GM23338 (cell line): ENCODE measurements around the gene RPS25. TPM values are rescaled to one million over a fixed set of nuclear protein-coding genes. Genes with fewer than 3 reads are reported as not detected.

Experiments
- ATAC-seq: fragments of 200-7000 bp; cut with Tn5 transposase; 3 replicates; pipeline ENCODE4 v1.9.1; 2020
- DNase-seq: peaks from one replicate; pipeline ENCODE4 v3.0.0-alpha.2; 2015; ENCODE audit warnings: low spot score
- H2AFZ ChIP-seq: fragments of 200-600 bp; sonication (generic); 2 replicates; pipeline ENCODE4 v1.8.0; 2016; ENCODE audit warnings: antibody characterized with exemption, mild to moderate bottlenecking, moderate library complexity
- H3F3A ChIP-seq: fragments of 200-600 bp; sonication (generic); replicated peaks from 2 replicates; pipeline ENCODE4 v1.8.0; 2017; ENCODE audit warnings: antibody characterized with exemption, mixed run types, low read depth
- H3K27ac ChIP-seq: fragments of 200-600 bp; sonication (generic); 2 replicates; pipeline ENCODE4 v1.6.1; 2016; ENCODE audit warnings: low read depth
- H3K27me3 ChIP-seq: fragments of 200-600 bp; sonication (generic); 2 replicates; pipeline ENCODE4 v1.8.0; 2016; ENCODE audit warnings: mild to moderate bottlenecking, mixed run types, moderate library complexity; ENCODE audit not compliant: insufficient read depth
- H3K36me3 ChIP-seq: fragments of 200-600 bp; sonication (generic); 2 replicates; pipeline ENCODE4 v1.8.0; 2016; ENCODE audit warnings: mild to moderate bottlenecking; ENCODE audit not compliant: insufficient read depth
- H3K4me1 ChIP-seq: fragments of 200-600 bp; sonication (generic); 2 replicates; pipeline ENCODE4 v1.8.0; 2016; ENCODE audit warnings: mild to moderate bottlenecking, moderate library complexity; ENCODE audit not compliant: insufficient read depth
- H3K4me2 ChIP-seq: fragments of 200-600 bp; sonication (generic); 2 replicates; pipeline ENCODE4 v1.7.1; 2017; ENCODE audit warnings: mixed run types
- H3K4me3 ChIP-seq: fragments of 200-600 bp; sonication (generic); 2 replicates; pipeline ENCODE4 v1.6.1; 2016; ENCODE audit warnings: mixed run types
- H3K79me2 ChIP-seq: fragments of 200-600 bp; sonication (generic); replicated peaks from 2 replicates; pipeline ENCODE4 v1.8.0; 2017; ENCODE audit warnings: mild to moderate bottlenecking; ENCODE audit not compliant: insufficient read depth
- H3K9me2 ChIP-seq: fragments of 200-600 bp; sonication (generic); 2 replicates; pipeline ENCODE4 v1.8.0; 2017; ENCODE audit not compliant: insufficient read depth
- H4K20me1 ChIP-seq: fragments of 200-600 bp; sonication (generic); replicated peaks from 2 replicates; pipeline ENCODE4 v1.8.0; 2017; ENCODE audit warnings: mild to moderate bottlenecking; ENCODE audit not compliant: insufficient read depth
- H3K27ac Mint-ChIP-seq: 2 replicates; pipeline ENCODE4 v1.8.0; 2020; ENCODE audit warnings: inconsistent platforms, mild to moderate bottlenecking, moderate library complexity, mixed read lengths
- H3K27me3 Mint-ChIP-seq: 3 replicates; pipeline ENCODE4 v1.8.0; 2022; ENCODE audit warnings: low read depth, mild to moderate bottlenecking, moderate library complexity, mixed read lengths, inconsistent platforms; ENCODE audit not compliant: insufficient read depth, poor library complexity
- H3K36me3 Mint-ChIP-seq: 3 replicates; pipeline ENCODE4 v1.8.0; 2021; ENCODE audit warnings: low read depth, mild to moderate bottlenecking, inconsistent platforms, moderate library complexity, mixed read lengths
- H3K4me1 Mint-ChIP-seq: 3 replicates; pipeline ENCODE4 v1.8.0; 2020; ENCODE audit warnings: mild to moderate bottlenecking, inconsistent platforms, mixed read lengths
- H3K4me3 Mint-ChIP-seq: 3 replicates; pipeline ENCODE4 v1.8.0; 2021; ENCODE audit warnings: moderate library complexity, mild to moderate bottlenecking, inconsistent platforms, mixed read lengths
- H3K9me3 Mint-ChIP-seq: 3 replicates; pipeline ENCODE4 v1.8.0; 2020; ENCODE audit warnings: moderate library complexity, mild to moderate bottlenecking, inconsistent platforms, mixed read lengths
- CREB1 ChIP-seq: fragments of 250-450 bp; sonication (Bioruptor Pico); IDR thresholded peaks from 2 replicates; pipeline ENCODE4 v1.5.0; 2020; ENCODE audit warnings: low read depth, mild to moderate bottlenecking, moderate library complexity
- CTCF ChIP-seq, 2 experiments: fragments of 200-600 bp in 1 of 2; sonication (generic) in 1 of 2; conservative IDR thresholded peaks; 2 replicates each; pipeline versions ENCODE4 v1.5.1 to v1.6.1; 2016 to 2017; ENCODE audit warnings: antibody characterized with exemption in 2 of 2, low read depth in 2 of 2, mild to moderate bottlenecking in 2 of 2, moderate library complexity in 1 of 2
- EZH2phosphoT487 ChIP-seq: fragments of 200-600 bp; sonication (generic); IDR thresholded peaks from one replicate; pipeline ENCODE4 v1.8.1; 2018; ENCODE audit warnings: antibody characterized with exemption; ENCODE audit not compliant: unreplicated experiment
- JUNB ChIP-seq: IDR thresholded peaks from one replicate; pipeline ENCODE4 v1.6.1; 2016; ENCODE audit warnings: antibody characterized with exemption; ENCODE audit not compliant: unreplicated experiment
- NANOG ChIP-seq: IDR thresholded peaks from 2 replicates; pipeline ENCODE4 v1.6.1; 2016; ENCODE audit warnings: antibody characterized with exemption, borderline replicate concordance
- POLR2AphosphoS5 ChIP-seq: IDR thresholded peaks from 2 replicates; pipeline ENCODE4 v1.6.1; 2016; ENCODE audit warnings: antibody characterized with exemption, low read depth
- STAT1 ChIP-seq: IDR thresholded peaks from one replicate; pipeline ENCODE4 v1.6.1; 2016; ENCODE audit warnings: antibody characterized with exemption; ENCODE audit not compliant: unreplicated experiment
- ZNF114 ChIP-seq: fragments of 250-450 bp; sonication (Bioruptor Pico); IDR thresholded peaks from 2 replicates; pipeline ENCODE4 v1.5.0; 2020; ENCODE audit warnings: mild to moderate bottlenecking, moderate library complexity
- ZNF331 ChIP-seq: fragments of 250-450 bp; sonication (Bioruptor Pico); IDR thresholded peaks from 2 replicates; pipeline ENCODE4 v1.5.0; 2020; ENCODE audit warnings: low read depth, mild to moderate bottlenecking, moderate library complexity
- ZNF462 ChIP-seq: fragments of 250-450 bp; sonication (Bioruptor Pico); IDR thresholded peaks from 2 replicates; pipeline ENCODE4 v1.5.0; 2020; ENCODE audit warnings: mild to moderate bottlenecking, moderate library complexity
- polyA plus RNA-seq: library from polyadenylated mRNA; unstranded; fragments of >200 nt; fragmentation: Nextera tagmentation; extraction: Ambion mirVana; gene quantifications from 2 replicates; pipeline ENCODE4 v1.2.1, GENCODE V29; 2016
- total RNA-seq: library from RNA; depleted of rRNA; stranded (reverse); fragments of >200 nt; shearing (Covaris generic); gene quantifications from 2 replicates; pipeline ENCODE4 v1.2.3, GENCODE V29; 2014

RPS25 gene
- total and polyA plus RNA-seq, 2 experiments from 2014 or later, result 1,965 to 3,622 TPM

- no peak for TF ChIP-seq ZNF462 (CRISPR knock-in tag)
- no peak for TF ChIP-seq CTCF (conservative IDR thresholded peaks at IDR 0.05; ENCODE audit: low read depth in 2 of 2)
- TF ChIP-seq ZNF114 (CRISPR knock-in tag), result no peak
- TF ChIP-seq ZNF331 (CRISPR knock-in tag), result no peak
- no peak for TF ChIP-seq NANOG
- no peak for TF ChIP-seq EZH2phosphoT487
- TF ChIP-seq STAT1, result no peak
Measured at GRCh38 chr11:119054418-119054817, 36.3 kb upstream of the RPS25 start (continued).

- H3K4me3 ChIP-seq, result no peak overlapping the region
- DNase-seq (no peak), ATAC-seq (no peak)
- Mint-ChIP-seq H3K27ac (no peak overlapping the region), H3K4me3 (no peak overlapping the region; the same call in 2 of the 3 replicates), H3K27me3 (peaks cover 18% of the 10 kb centered on the region), H3K9me3 (no peaks in the 10 kb centered on the region), H3K4me1 (peaks cover 9% of the 10 kb centered on the region), H3K36me3 (peaks cover 89% of the 10 kb centered on the region)
- H3F3A ChIP-seq, result peaks cover 7% of the 10 kb centered on the region; the same call in 1 of the 2 replicates
- peaks cover 8% of the 10 kb centered on the region for H3K4me1 ChIP-seq
- no peak overlapping the region for H2AFZ ChIP-seq
- peaks cover 64% of the 10 kb centered on the region for H3K36me3 ChIP-seq
- H4K20me1 ChIP-seq, result peaks cover 31% of the 10 kb centered on the region
- no peak overlapping the region for H3K4me2 ChIP-seq
- no peaks in the 10 kb centered on the region for H3K9me2 ChIP-seq
- H3K27me3 ChIP-seq, result no peaks in the 10 kb centered on the region
- peaks cover 37% of the 10 kb centered on the region for H3K79me2 ChIP-seq
- H3K27ac ChIP-seq, result no peak overlapping the region
- TF ChIP-seq JUNB (no peak), CTCF (conservative IDR thresholded peaks at IDR 0.05; ENCODE audit: low read depth in 2 of 2) (no peak), ZNF331 (CRISPR knock-in tag) (no peak), POLR2AphosphoS5 (no peak), CREB1 (no peak), NANOG (no peak), STAT1 (no peak), EZH2phosphoT487 (no peak)
Measured at GRCh38 chr11:119052163-119052814, 34.1 kb upstream of the RPS25 start.
